22Rv1 (cell line): Measurements from ENCODE around the gene DYRK3.

Experiments used
- ZFX ChIP-seq: fragments of 450-650 bp; IDR thresholded peaks from 2 replicates; pipeline ENCODE4 v1.6.1; 2017; ENCODE audit warnings: antibody characterized with exemption, borderline replicate concordance
- TF ChIP-seq, protein P1 (sequence below): fragments of 450-650 bp; IDR thresholded peaks from 2 replicates; pipeline ENCODE4 v1.5.1; 2017; ENCODE audit warnings: mild to moderate bottlenecking

DNA sequence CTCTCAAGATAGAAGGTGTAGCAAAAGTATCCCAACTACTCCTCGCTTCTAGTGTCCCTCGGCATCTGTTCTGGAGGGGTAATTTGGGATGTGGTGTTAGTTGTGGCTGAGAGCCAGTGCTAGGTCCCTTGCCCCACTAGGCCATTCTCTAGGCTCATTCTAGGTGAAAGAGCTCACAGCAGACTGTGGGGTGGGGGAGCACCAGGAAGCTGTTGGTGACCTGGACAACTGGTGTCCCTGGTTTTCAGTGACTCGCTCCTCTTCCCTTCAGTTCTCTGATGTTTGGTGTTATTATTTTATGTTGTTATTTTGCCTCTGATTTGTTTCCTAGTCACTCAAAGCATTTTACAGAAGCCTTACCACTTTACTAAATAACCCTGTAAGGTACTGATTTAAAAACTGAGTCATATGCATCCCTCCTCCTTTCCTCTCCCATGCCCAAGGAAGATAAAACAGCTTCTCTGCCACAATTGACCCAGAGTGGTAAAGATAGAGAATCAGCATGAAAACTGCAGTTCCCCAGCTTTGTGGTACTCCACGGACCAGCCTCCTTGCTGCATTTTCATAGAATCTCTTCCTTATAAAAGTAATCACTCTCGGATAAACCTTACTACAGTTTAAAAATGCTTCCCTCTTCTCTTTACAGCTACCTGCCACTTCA is 14.1 kb downstream of the DYRK3 start:
- TF ChIP-seq, protein P1, sequence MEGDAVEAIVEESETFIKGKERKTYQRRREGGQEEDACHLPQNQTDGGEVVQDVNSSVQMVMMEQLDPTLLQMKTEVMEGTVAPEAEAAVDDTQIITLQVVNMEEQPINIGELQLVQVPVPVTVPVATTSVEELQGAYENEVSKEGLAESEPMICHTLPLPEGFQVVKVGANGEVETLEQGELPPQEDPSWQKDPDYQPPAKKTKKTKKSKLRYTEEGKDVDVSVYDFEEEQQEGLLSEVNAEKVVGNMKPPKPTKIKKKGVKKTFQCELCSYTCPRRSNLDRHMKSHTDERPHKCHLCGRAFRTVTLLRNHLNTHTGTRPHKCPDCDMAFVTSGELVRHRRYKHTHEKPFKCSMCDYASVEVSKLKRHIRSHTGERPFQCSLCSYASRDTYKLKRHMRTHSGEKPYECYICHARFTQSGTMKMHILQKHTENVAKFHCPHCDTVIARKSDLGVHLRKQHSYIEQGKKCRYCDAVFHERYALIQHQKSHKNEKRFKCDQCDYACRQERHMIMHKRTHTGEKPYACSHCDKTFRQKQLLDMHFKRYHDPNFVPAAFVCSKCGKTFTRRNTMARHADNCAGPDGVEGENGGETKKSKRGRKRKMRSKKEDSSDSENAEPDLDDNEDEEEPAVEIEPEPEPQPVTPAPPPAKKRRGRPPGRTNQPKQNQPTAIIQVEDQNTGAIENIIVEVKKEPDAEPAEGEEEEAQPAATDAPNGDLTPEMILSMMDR: no peak
- TF ChIP-seq ZFX: no peak
